ENCODE results near the gene ACTC1.

- TF ChIP-seq EZH2 (IDR thresholded peaks at IDR 0.05; ENCODE audit: low read length, unreplicated experiment) (no peak), CTCF (conservative IDR thresholded peaks at IDR 0.05; ENCODE audit: low read depth, low read length) (no peak), EZH2phosphoT487 (IDR thresholded peaks at IDR 0.05; ENCODE audit: borderline replicate concordance, low read length) (no peak)
Measured at GRCh38 chr15:34759992-34760391, 35.4 kb downstream of the ACTC1 start.

Measured in PC-3 (cell line).